Stimulated activated CD4-positive, alpha-beta T cell treated with anti-CD3 and anti-CD28 coated beads, Interleukin-2, amount 100 ng/mL, for 24 hours (primary cell): ENCODE results near the gene FAM124B.

ENCODE experiments used
- DNase-seq, 2 donors: peaks; one replicate each; pipeline ENCODE4 v3.0.0-alpha.2; 2020

Gene FAM124B

GRCh38 chr2:224379986-224380385 lies 21.9 kb downstream of the FAM124B start:
- no peak for DNase-seq

GRCh38 chr2:224379172-224379571 lies 22.7 kb downstream of the FAM124B start:
- DNase-seq = no peak

GRCh38 chr2:224378701-224379097 lies 23.2 kb downstream of the FAM124B start:
- no peak for DNase-seq

- no peak for DNase-seq
These were observed 23.9 kb downstream of the FAM124B start for GRCh38 chr2:224377751-224378700.

- no peak for DNase-seq
These were observed 29.3 kb downstream of the FAM124B start for GRCh38 chr2:224372641-224373040.

GRCh38 chr2:224369028-224369632 lies 32.8 kb downstream of the FAM124B start:
- DNase-seq = no peak

- DNase-seq = no peak
These were observed 35.6 kb downstream of the FAM124B start for GRCh38 chr2:224366267-224366844.

GRCh38 chr2:224365331-224365730 lies 36.6 kb downstream of the FAM124B start:
- no peak for DNase-seq

GRCh38 chr2:224363281-224363680 lies 38.6 kb downstream of the FAM124B start:
- no peak for DNase-seq

GRCh38 chr2:224362094-224362493 lies 39.8 kb downstream of the FAM124B start:
- DNase-seq = no peak

- DNase-seq = no peak
These were observed 41.1 kb downstream of the FAM124B start for GRCh38 chr2:224360801-224361251.

- DNase-seq = peak in 1 of 2 donors; percentile 9
These were observed 42.3 kb downstream of the FAM124B start for GRCh38 chr2:224359569-224359968.

GRCh38 chr2:224357098-224357901 lies 44.6 kb downstream of the FAM124B start:
- peak; percentile 50 to 66 for DNase-seq

GRCh38 chr2:224354632-224355211 lies 47.2 kb downstream of the FAM124B start:
- no peak for DNase-seq

- DNase-seq = no peak
These were observed 51.2 kb downstream of the FAM124B start for GRCh38 chr2:224350703-224351102.

- no peak for DNase-seq
These were observed 52.5 kb downstream of the FAM124B start for GRCh38 chr2:224349396-224349795.

- DNase-seq = no peak
These were observed 54.5 kb downstream of the FAM124B start for GRCh38 chr2:224347176-224348051.

- no peak for DNase-seq
These were observed 56.4 kb downstream of the FAM124B start for GRCh38 chr2:224345492-224345891.

- no peak for DNase-seq
These were observed 58.7 kb downstream of the FAM124B start for GRCh38 chr2:224343226-224343625.

- no peak for DNase-seq
These were observed 65.9 kb downstream of the FAM124B start for GRCh38 chr2:224335991-224336390.

GRCh38 chr2:224334726-224335125 lies 67.2 kb downstream of the FAM124B start:
- no peak for DNase-seq
